ENCODE data around the gene LCA5. TPM values are rescaled to one million over a fixed set of nuclear protein-coding genes. Genes with fewer than 3 reads are reported as not detected.
A peak's percentile ranks its signal among the peaks of the same experiment; 100 is the strongest.

The LCA5 gene
- total RNA-seq, 1 donor from 2014 or later, result 4.3 TPM

DNA sequence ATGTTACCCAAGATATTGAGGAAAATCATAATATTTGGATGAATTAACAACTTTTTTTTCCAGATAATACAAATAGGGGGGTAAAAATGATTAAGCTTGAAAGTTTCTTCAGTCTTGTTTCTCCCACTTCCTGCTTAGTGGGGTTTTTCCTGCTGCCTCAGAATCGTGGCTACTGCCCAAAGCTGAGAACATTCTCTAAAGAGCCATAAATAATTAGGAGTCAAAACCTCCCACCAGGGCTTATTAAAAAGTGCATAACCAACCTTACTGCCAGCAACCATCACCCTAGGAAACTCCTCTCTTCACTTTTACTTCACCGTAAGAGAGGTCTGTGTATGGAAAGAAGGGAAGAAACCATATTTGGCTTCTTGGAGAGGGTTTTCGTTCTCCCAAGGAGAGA, 9.0 kb upstream of the LCA5 start:
- Mint-ChIP-seq H3K36me3 (ENCODE audit: unreplicated experiment) (peaks cover 9% of the 10 kb centered on the region), H3K27ac (ENCODE audit: unreplicated experiment) (peak overlapping the region; percentile 97), H3K4me1 (ENCODE audit: unreplicated experiment) (peaks cover 18% of the 10 kb centered on the region), H3K4me3 (ENCODE audit: unreplicated experiment) (no peak overlapping the region), H3K9me3 (ENCODE audit: unreplicated experiment) (no peaks in the 10 kb centered on the region), H3K27me3 (ENCODE audit: unreplicated experiment) (no peaks in the 10 kb centered on the region)
- TF ChIP-seq, protein P1, sequence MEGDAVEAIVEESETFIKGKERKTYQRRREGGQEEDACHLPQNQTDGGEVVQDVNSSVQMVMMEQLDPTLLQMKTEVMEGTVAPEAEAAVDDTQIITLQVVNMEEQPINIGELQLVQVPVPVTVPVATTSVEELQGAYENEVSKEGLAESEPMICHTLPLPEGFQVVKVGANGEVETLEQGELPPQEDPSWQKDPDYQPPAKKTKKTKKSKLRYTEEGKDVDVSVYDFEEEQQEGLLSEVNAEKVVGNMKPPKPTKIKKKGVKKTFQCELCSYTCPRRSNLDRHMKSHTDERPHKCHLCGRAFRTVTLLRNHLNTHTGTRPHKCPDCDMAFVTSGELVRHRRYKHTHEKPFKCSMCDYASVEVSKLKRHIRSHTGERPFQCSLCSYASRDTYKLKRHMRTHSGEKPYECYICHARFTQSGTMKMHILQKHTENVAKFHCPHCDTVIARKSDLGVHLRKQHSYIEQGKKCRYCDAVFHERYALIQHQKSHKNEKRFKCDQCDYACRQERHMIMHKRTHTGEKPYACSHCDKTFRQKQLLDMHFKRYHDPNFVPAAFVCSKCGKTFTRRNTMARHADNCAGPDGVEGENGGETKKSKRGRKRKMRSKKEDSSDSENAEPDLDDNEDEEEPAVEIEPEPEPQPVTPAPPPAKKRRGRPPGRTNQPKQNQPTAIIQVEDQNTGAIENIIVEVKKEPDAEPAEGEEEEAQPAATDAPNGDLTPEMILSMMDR (IDR thresholded peaks at IDR 0.05), result no peak
- DNase-seq (ENCODE audit: extremely low spot score, unreplicated experiment), result no peak

DNA sequence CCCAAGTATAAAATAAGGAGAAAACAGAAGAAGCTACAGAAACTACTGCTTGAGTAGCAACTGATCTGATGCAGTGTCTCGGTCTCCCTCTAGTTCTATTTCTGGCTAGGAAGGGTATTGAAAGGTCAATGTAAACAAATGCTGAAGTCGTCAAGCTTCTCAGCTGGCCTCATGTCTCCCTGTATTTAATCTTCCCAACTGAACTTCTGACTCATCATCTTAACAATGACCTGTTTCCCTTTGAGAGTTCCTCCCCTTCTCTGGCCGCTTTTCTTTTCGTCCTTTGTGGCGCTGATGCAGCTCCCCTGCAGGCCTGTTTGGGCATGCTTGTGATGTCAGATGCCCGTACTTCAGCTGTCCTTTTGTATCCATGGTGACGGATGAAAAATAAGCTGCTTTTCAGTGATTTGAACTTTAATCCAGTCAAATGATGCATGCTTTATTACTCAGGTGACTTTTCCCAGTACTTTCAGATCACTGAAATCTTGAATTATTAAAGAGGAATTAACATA, 7.8 kb upstream of the LCA5 start:
- no peaks in the 10 kb centered on the region for H3K9me3 Mint-ChIP-seq (ENCODE audit: unreplicated experiment)
- peak overlapping the region; percentile 97 for H3K27ac Mint-ChIP-seq (ENCODE audit: unreplicated experiment)
- H3K4me1 Mint-ChIP-seq (ENCODE audit: unreplicated experiment), result peaks cover 18% of the 10 kb centered on the region
- peak; percentile 93 for DNase-seq (ENCODE audit: extremely low spot score, unreplicated experiment)
- H3K27me3 Mint-ChIP-seq (ENCODE audit: unreplicated experiment), result no peaks in the 10 kb centered on the region
- TF ChIP-seq, protein P1 (IDR thresholded peaks at IDR 0.05), result peak; percentile 60
- peaks cover 11% of the 10 kb centered on the region for H3K36me3 Mint-ChIP-seq (ENCODE audit: unreplicated experiment)
- H3K4me3 Mint-ChIP-seq (ENCODE audit: unreplicated experiment), result peak overlapping the region; percentile 61

DNA sequence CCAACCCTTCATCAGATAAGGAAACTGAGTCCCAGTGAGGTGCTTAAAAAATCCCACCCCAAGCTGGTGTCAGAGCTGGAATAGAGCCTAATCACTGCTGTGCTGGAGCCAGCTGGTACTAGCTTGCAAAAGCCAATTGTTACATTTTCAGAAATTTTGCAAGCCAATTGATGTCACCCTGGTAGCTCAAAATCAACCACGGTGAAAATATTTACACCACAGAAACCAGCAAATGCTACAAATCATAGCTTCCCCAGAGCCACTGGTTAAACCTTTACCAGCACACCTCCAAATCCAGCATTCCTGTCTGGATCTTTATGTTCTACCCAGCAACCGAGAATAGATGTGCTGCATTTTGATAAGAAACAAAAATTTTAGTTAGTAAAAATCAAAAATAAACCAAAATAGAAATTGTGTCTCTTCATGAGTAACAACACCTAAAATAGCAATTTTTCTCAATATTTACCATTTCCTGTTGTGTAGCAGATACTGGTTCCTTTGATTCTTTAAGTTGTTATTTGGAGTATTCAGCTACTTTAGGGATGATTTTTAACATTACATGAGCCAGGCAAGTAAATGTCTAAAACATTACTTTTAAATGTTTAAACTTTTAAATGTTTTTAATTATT, 7.2 kb upstream of the LCA5 start:
- peaks cover 13% of the 10 kb centered on the region for H3K36me3 Mint-ChIP-seq (ENCODE audit: unreplicated experiment)
- H3K27ac Mint-ChIP-seq (ENCODE audit: unreplicated experiment), result peak overlapping the region; percentile 97
- peaks cover 18% of the 10 kb centered on the region for H3K4me1 Mint-ChIP-seq (ENCODE audit: unreplicated experiment)
- no peak for DNase-seq (ENCODE audit: extremely low spot score, unreplicated experiment)
- TF ChIP-seq, protein P1 (IDR thresholded peaks at IDR 0.05), result no peak
- no peak overlapping the region for H3K4me3 Mint-ChIP-seq (ENCODE audit: unreplicated experiment)
- no peaks in the 10 kb centered on the region for H3K27me3 Mint-ChIP-seq (ENCODE audit: unreplicated experiment)
- H3K9me3 Mint-ChIP-seq (ENCODE audit: unreplicated experiment), result no peaks in the 10 kb centered on the region

DNA sequence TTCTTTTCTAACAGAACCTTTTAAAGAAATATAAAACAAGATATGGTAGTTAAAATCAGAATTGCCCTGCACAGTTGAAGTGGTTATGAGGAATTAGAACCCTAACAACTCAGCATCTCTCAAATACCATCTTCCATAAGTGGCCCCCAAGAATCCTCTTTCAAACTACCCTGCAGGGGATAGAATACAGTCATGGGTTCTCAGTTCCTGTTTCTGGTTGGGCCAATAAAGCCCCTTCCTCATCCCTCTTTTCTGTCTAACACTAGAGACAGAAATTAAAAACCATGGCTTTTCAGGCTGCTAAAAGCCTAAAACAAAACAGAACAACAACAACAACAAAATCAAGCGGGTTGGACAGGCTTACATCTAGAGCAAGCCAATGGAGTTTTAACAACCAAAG, 6.7 kb upstream of the LCA5 start:
- Mint-ChIP-seq H3K9me3 (ENCODE audit: unreplicated experiment) (no peaks in the 10 kb centered on the region), H3K27ac (ENCODE audit: unreplicated experiment) (peak overlapping the region; percentile 97), H3K36me3 (ENCODE audit: unreplicated experiment) (peaks cover 14% of the 10 kb centered on the region), H3K4me3 (ENCODE audit: unreplicated experiment) (no peak overlapping the region), H3K27me3 (ENCODE audit: unreplicated experiment) (no peaks in the 10 kb centered on the region), H3K4me1 (ENCODE audit: unreplicated experiment) (peaks cover 18% of the 10 kb centered on the region)
- TF ChIP-seq, protein P1 (IDR thresholded peaks at IDR 0.05), result no peak
- DNase-seq (ENCODE audit: extremely low spot score, unreplicated experiment), result no peak

DNA sequence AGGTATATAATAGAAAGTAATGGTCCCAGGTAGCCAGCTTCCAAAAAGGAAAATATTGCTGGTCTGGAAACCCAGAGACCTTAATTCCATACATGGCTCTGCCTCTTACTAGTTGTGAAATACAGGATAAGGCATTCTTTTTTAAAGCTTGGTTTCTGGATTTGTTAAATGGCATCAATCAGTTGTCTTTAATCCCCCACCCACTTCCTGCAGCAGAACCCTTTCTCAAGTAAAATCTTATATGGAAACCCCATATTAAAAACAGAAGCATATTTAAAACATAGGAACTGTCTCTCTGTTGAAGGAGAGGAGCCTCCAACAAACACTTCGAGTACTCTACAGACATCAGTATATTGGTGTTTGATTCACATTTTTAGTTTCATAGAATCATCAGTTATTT, 6.2 kb upstream of the LCA5 start:
- TF ChIP-seq, protein P1 (IDR thresholded peaks at IDR 0.05), result no peak
- Mint-ChIP-seq H3K4me1 (ENCODE audit: unreplicated experiment) (peaks cover 18% of the 10 kb centered on the region), H3K27ac (ENCODE audit: unreplicated experiment) (no peak overlapping the region), H3K4me3 (ENCODE audit: unreplicated experiment) (no peak overlapping the region), H3K27me3 (ENCODE audit: unreplicated experiment) (no peaks in the 10 kb centered on the region), H3K9me3 (ENCODE audit: unreplicated experiment) (no peaks in the 10 kb centered on the region), H3K36me3 (ENCODE audit: unreplicated experiment) (peaks cover 14% of the 10 kb centered on the region)
- DNase-seq (ENCODE audit: extremely low spot score, unreplicated experiment), result no peak
